Activated naive CD8-positive, alpha-beta T cell treated with anti-CD3 and anti-CD28 coated beads for 36 hours (primary cell): Measurements from ENCODE around the gene COL4A2. TPM values are rescaled to one million over a fixed set of nuclear protein-coding genes. Genes with fewer than 3 reads are reported as not detected.
A peak's percentile ranks its signal among the peaks of the same experiment; 100 is the strongest.
"Not testable (repeated sequence)": the region's sequence is repeated elsewhere in the genome, so short reads cannot be mapped to it uniquely, and the experiment has no call there.

Experiments
- DNase-seq: peaks from one replicate; pipeline ENCODE4 v3.0.0; 2021
- H3K27ac Mint-ChIP-seq: one replicate; pipeline ENCODE4 v1.8.0; 2022; ENCODE audit warnings: mild to moderate bottlenecking, moderate library complexity, mixed read lengths
- H3K27me3 Mint-ChIP-seq: one replicate; pipeline ENCODE4 v1.8.0; 2022; ENCODE audit warnings: mild to moderate bottlenecking, mixed read lengths
- H3K36me3 Mint-ChIP-seq: one replicate; pipeline ENCODE4 v1.8.0; 2021; ENCODE audit warnings: mild to moderate bottlenecking, mixed read lengths
- H3K4me1 Mint-ChIP-seq: one replicate; pipeline ENCODE4 v1.8.0; 2021; ENCODE audit warnings: mixed read lengths
- H3K4me3 Mint-ChIP-seq: one replicate; pipeline ENCODE4 v1.8.0; 2022; ENCODE audit warnings: mild to moderate bottlenecking, moderate library complexity, mixed read lengths
- H3K9me3 Mint-ChIP-seq: one replicate; pipeline ENCODE4 v1.8.0; 2022; ENCODE audit warnings: mixed read lengths
- total RNA-seq, 2 experiments: library from RNA; stranded (reverse); gene quantifications; one replicate each; pipeline ENCODE4 v1.2.3, GENCODE V29; 2021

COL4A2 gene
- total RNA-seq, 2 experiments from 2014 or later: not detected

- H3K27ac Mint-ChIP-seq: no peak overlapping the region
- H3K4me3 Mint-ChIP-seq: no peak overlapping the region
- no peak for DNase-seq
- H3K4me1 Mint-ChIP-seq: no peaks in the 10 kb centered on the region
- H3K9me3 Mint-ChIP-seq: peaks cover 16% of the 10 kb centered on the region
- H3K27me3 Mint-ChIP-seq: peaks cover 21% of the 10 kb centered on the region
- H3K36me3 Mint-ChIP-seq: no peaks in the 10 kb centered on the region
These were observed 75.1 kb downstream of the COL4A2 start for GRCh38 chr13:110382229-110382628.

- peaks cover 2% of the 10 kb centered on the region for H3K4me1 Mint-ChIP-seq
- no peak for DNase-seq
- H3K36me3 Mint-ChIP-seq: no peaks in the 10 kb centered on the region
- H3K27ac Mint-ChIP-seq: no peak overlapping the region
- no peak overlapping the region for H3K4me3 Mint-ChIP-seq
- peaks cover 22% of the 10 kb centered on the region for H3K27me3 Mint-ChIP-seq
- peaks cover 16% of the 10 kb centered on the region for H3K9me3 Mint-ChIP-seq
These were observed 75.7 kb downstream of the COL4A2 start for GRCh38 chr13:110382830-110383229.

- DNase-seq: peak; percentile 14
- Mint-ChIP-seq H3K27me3 (peaks cover 58% of the 10 kb centered on the region), H3K9me3 (peaks cover 9% of the 10 kb centered on the region), H3K4me3 (no peak overlapping the region), H3K27ac (no peak overlapping the region), H3K4me1 (peaks cover 7% of the 10 kb centered on the region), H3K36me3 (no peaks in the 10 kb centered on the region)
These were observed 80.5 kb downstream of the COL4A2 start for GRCh38 chr13:110387451-110388107.

GRCh38 chr13:110388108-110388943 lies 81.2 kb downstream of the COL4A2 start:
- peaks cover 65% of the 10 kb centered on the region for H3K27me3 Mint-ChIP-seq
- DNase-seq: no peak
- no peaks in the 10 kb centered on the region for H3K36me3 Mint-ChIP-seq
- no peak overlapping the region for H3K27ac Mint-ChIP-seq
- H3K9me3 Mint-ChIP-seq: peaks cover 9% of the 10 kb centered on the region
- H3K4me3 Mint-ChIP-seq: no peak overlapping the region
- H3K4me1 Mint-ChIP-seq: peaks cover 7% of the 10 kb centered on the region

- DNase-seq: no peak
- Mint-ChIP-seq H3K27me3 (peaks cover 80% of the 10 kb centered on the region), H3K27ac (no peak overlapping the region), H3K36me3 (no peaks in the 10 kb centered on the region), H3K4me1 (peaks cover 7% of the 10 kb centered on the region), H3K4me3 (no peak overlapping the region), H3K9me3 (peaks cover 5% of the 10 kb centered on the region)
These were observed 83.5 kb downstream of the COL4A2 start for GRCh38 chr13:110390567-110390966.

- DNase-seq: no peak
- Mint-ChIP-seq H3K4me1 (peaks cover 7% of the 10 kb centered on the region), H3K27me3 (peaks cover 83% of the 10 kb centered on the region), H3K4me3 (no peak overlapping the region), H3K36me3 (no peaks in the 10 kb centered on the region), H3K27ac (no peak overlapping the region), H3K9me3 (peaks cover 5% of the 10 kb centered on the region)
These were observed 84.2 kb downstream of the COL4A2 start for GRCh38 chr13:110391273-110391672.

GRCh38 chr13:110392510-110393240 lies 85.6 kb downstream of the COL4A2 start:
- Mint-ChIP-seq H3K4me1 (peaks cover 7% of the 10 kb centered on the region), H3K4me3 (no peak overlapping the region), H3K27ac (no peak overlapping the region), H3K9me3 (peaks cover 5% of the 10 kb centered on the region), H3K27me3 (peaks cover 92% of the 10 kb centered on the region), H3K36me3 (no peaks in the 10 kb centered on the region)
- DNase-seq: no peak

GRCh38 chr13:110393761-110394160 lies 86.7 kb downstream of the COL4A2 start:
- H3K27me3 Mint-ChIP-seq: peaks cover 91% of the 10 kb centered on the region
- no peak for DNase-seq
- no peak overlapping the region for H3K27ac Mint-ChIP-seq
- H3K9me3 Mint-ChIP-seq: peaks cover 5% of the 10 kb centered on the region
- no peak overlapping the region for H3K4me3 Mint-ChIP-seq
- no peaks in the 10 kb centered on the region for H3K4me1 Mint-ChIP-seq
- no peaks in the 10 kb centered on the region for H3K36me3 Mint-ChIP-seq

GRCh38 chr13:110394371-110394841 lies 87.3 kb downstream of the COL4A2 start:
- no peaks in the 10 kb centered on the region for H3K4me1 Mint-ChIP-seq
- H3K4me3 Mint-ChIP-seq: no peak overlapping the region
- peaks cover 91% of the 10 kb centered on the region for H3K27me3 Mint-ChIP-seq
- H3K9me3 Mint-ChIP-seq: peaks cover 5% of the 10 kb centered on the region
- no peak for DNase-seq
- no peak overlapping the region for H3K27ac Mint-ChIP-seq
- H3K36me3 Mint-ChIP-seq: no peaks in the 10 kb centered on the region

GRCh38 chr13:110395616-110396015 lies 88.5 kb downstream of the COL4A2 start:
- peaks cover 90% of the 10 kb centered on the region for H3K27me3 Mint-ChIP-seq
- DNase-seq, H3K36me3 Mint-ChIP-seq, H3K9me3 Mint-ChIP-seq, H3K27ac Mint-ChIP-seq, H3K4me3 Mint-ChIP-seq, H3K4me1 Mint-ChIP-seq: not testable (repeated sequence)

- Mint-ChIP-seq H3K36me3 (no peaks in the 10 kb centered on the region), H3K4me3 (no peak overlapping the region), H3K4me1 (no peaks in the 10 kb centered on the region), H3K27me3 (peaks cover 89% of the 10 kb centered on the region), H3K9me3 (peaks cover 2% of the 10 kb centered on the region), H3K27ac (no peak overlapping the region)
- DNase-seq: no peak
These were observed 89.4 kb downstream of the COL4A2 start for GRCh38 chr13:110396476-110396875.

- peaks cover 2% of the 10 kb centered on the region for H3K9me3 Mint-ChIP-seq
These were observed 89.9 kb downstream of the COL4A2 start for GRCh38 chr13:110396913-110397381.

GRCh38 chr13:110397436-110398115 lies 90.5 kb downstream of the COL4A2 start:
- Mint-ChIP-seq H3K4me3 (no peak overlapping the region), H3K27me3 (peaks cover 89% of the 10 kb centered on the region), H3K36me3 (no peaks in the 10 kb centered on the region), H3K4me1 (no peaks in the 10 kb centered on the region), H3K9me3 (no peaks in the 10 kb centered on the region), H3K27ac (no peak overlapping the region)
- DNase-seq: no peak

More at GRCh38 chr13:110396913-110397381, 89.9 kb downstream of the COL4A2 start:
- H3K4me3 Mint-ChIP-seq: no peak overlapping the region
- no peak for DNase-seq
- H3K36me3 Mint-ChIP-seq: no peaks in the 10 kb centered on the region
- peaks cover 89% of the 10 kb centered on the region for H3K27me3 Mint-ChIP-seq
- H3K4me1 Mint-ChIP-seq: no peaks in the 10 kb centered on the region
- H3K27ac Mint-ChIP-seq: no peak overlapping the region

- Mint-ChIP-seq H3K4me3 (no peak overlapping the region), H3K4me1 (no peaks in the 10 kb centered on the region), H3K27me3 (peaks cover 89% of the 10 kb centered on the region), H3K36me3 (no peaks in the 10 kb centered on the region), H3K27ac (no peak overlapping the region), H3K9me3 (no peaks in the 10 kb centered on the region)
- no peak for DNase-seq
These were observed 91.8 kb downstream of the COL4A2 start for GRCh38 chr13:110398564-110399507.
